Activated CD4-positive, alpha-beta T cell treated with anti-CD3 and anti-CD28 coated beads for 36 hours (primary cell): ENCODE results near the gene SNX2. TPM values are rescaled to one million over a fixed set of nuclear protein-coding genes. Genes with fewer than 3 reads are reported as not detected.
A peak's percentile ranks its signal among the peaks of the same experiment; 100 is the strongest.
"Not testable (repeated sequence)": the region's sequence is repeated elsewhere in the genome, so short reads cannot be mapped to it uniquely, and the experiment has no call there.

Experiments used
- ATAC-seq: fragments of 200-7000 bp; cut with Tn5 transposase; one replicate; pipeline ENCODE4 v1.10.0; 2021; ENCODE audit warnings: mild to moderate bottlenecking, moderate library complexity
- CTCF ChIA-PET: fragments of 350-600 bp; sonication (Branson Sonifier 250); formaldehyde crosslinking; loops from one replicate; lab custom pipeline; 2021; ENCODE audit warnings: antibody characterized with exemption; lab: Charles Lee
- POLR2A ChIA-PET: fragments of 350-600 bp; sonication (Branson Sonifier 250); formaldehyde crosslinking; loops from one replicate; lab custom pipeline; 2021; ENCODE audit warnings: antibody characterized with exemption, inconsistent platforms; lab: Charles Lee
- DNase-seq: peaks from one replicate; pipeline ENCODE4 v3.0.0-alpha.2; 2020
- H3K27ac Mint-ChIP-seq: one replicate; pipeline ENCODE4 v1.8.0; 2021; ENCODE audit warnings: mixed read lengths
- H3K27me3 Mint-ChIP-seq: one replicate; pipeline ENCODE4 v1.8.0; 2021; ENCODE audit warnings: mixed read lengths
- H3K36me3 Mint-ChIP-seq: one replicate; pipeline ENCODE4 v1.8.0; 2021; ENCODE audit warnings: low read depth, mixed read lengths
- H3K4me1 Mint-ChIP-seq: one replicate; pipeline ENCODE4 v1.8.0; 2021; ENCODE audit warnings: mixed read lengths
- H3K4me3 Mint-ChIP-seq: one replicate; pipeline ENCODE4 v1.8.0; 2021; ENCODE audit warnings: mild to moderate bottlenecking, moderate library complexity, mixed read lengths
- H3K9me3 Mint-ChIP-seq: one replicate; pipeline ENCODE4 v1.8.0; 2021; ENCODE audit warnings: low read depth, mixed read lengths
- intact Hi-C, 2 experiments: fragments of 100-400 bp; cut with DNase I in 1 of 2; cut with micrococcal nuclease in 1 of 2; formaldehyde crosslinking; loops; one replicate each; pipeline versions ENCODE4 v1.14.2 to v1.15.1; 2022 to 2024; cut with DNase I, micrococcal nuclease
- total RNA-seq, 2 experiments: library from RNA; stranded (reverse); gene quantifications; one replicate each; pipeline ENCODE4 v1.2.3, GENCODE V29; 2021

SNX2 gene
- total RNA-seq, 2 experiments from 2014 or later = 50.2 to 56.0 TPM

GRCh38 chr5:122844136-122844909, 69.4 kb downstream of the SNX2 start:
- ChIA-PET CTCF (no interaction called here), POLR2A (interaction anchor here (0.6 kb wide), 1 partner anchor 156 kb away, joined by 3 read pairs; no protein-coding TSS in a partner anchor)
- Mint-ChIP-seq H3K9me3 (no peaks in the 10 kb centered on the region), H3K27ac (peak overlapping the region; percentile 78), H3K4me3 (peak overlapping the region; percentile 78), H3K36me3 (no peaks in the 10 kb centered on the region), H3K4me1 (peaks cover 24% of the 10 kb centered on the region), H3K27me3 (peaks cover 5% of the 10 kb centered on the region)
- intact Hi-C loops = loop anchor here in 1 of 2 experiments (10.0 kb wide), 1 partner anchor 670 kb away; the partner anchor contains the start of gene CSNK1G3
- DNase-seq (peak; percentile 7), ATAC-seq (peak; percentile 33)

DNA sequence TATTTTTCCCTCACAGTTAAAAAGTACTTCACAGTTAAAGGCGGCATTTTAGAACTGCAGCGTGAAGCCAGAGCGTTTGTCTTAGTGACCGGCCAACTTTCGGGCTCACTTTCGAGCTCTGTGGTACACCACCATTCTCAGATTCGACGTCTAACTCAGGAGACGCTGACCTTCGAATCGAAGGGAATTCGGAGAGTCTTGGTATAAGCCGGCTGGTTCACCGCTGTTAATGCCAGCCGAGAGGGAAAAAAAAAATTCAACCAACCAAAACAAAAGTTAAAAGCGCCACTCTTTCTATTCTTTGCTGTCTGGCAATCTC, 70.0 kb downstream of the SNX2 start:
- H3K27ac Mint-ChIP-seq = peak overlapping the region; percentile 78

DNA sequence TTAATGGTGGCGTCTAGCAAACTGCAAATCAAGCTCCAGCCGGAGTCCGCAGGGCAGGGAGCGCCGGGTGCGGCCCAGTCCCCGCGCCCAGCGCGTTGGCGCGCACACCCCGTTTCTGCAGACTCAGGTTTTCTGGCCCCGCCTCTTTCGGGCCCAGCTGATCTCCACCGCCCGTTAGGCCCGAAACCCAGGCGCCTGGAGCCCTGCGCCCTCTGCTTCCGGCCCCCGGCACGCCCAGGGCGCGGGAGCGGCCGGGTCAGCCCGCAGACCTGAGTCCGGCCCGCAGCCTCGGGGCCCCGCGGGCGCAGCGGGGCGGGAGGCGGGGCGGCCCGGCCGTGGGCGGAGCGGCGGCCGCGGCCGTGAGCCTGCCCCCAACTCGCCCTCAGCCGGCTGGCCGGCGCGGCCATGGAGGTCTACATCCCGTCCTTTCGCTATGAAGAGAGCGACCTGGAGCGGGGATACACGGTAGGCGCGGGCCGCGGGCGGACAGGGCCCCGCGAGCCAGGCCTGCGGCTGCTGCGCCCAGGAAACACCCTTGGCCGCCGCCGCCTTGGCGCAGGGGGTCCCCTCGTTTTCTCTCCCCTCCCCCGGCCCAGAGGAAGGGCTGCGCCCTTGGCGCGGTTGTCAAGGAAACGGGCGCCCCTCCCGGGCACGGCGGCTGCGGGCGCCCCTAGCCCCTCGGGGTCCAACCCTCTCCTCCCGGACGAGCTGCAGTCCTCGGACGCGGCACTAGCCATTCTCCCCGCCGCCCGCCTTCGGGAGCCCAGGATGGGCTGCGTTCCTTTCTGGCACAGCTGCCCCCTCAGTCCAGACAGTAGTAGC, 70.6 kb downstream of the SNX2 start, which contains the start of gene SNX24:
TSS of gene SNX24 (plus strand) at position 385 of the 822 bp plus-strand sequence. CDS start at position 406, 21 bp downstream.
- ChIA-PET CTCF (no interaction called here), POLR2A (interaction anchor here (0.5 to 0.7 kb wide), 2 partner anchors 146 to 622 kb away, joined by 3 to 4 read pairs; no protein-coding TSS in a partner anchor)
- Mint-ChIP-seq H3K36me3 (no peaks in the 10 kb centered on the region), H3K4me1 (peaks cover 26% of the 10 kb centered on the region), H3K4me3 (peak within 1 kb of the TSS; percentile 78), H3K27ac (peak within 1 kb of the TSS; percentile 78), H3K27me3 (peaks cover 3% of the 10 kb centered on the region), H3K9me3 (no peaks in the 10 kb centered on the region)
- DNase-seq (peak; percentile 83), ATAC-seq (peak; percentile 88)
- intact Hi-C loops = loop anchor here in 1 of 2 experiments (1.0 to 10.0 kb wide), 2 partner anchors 70 to 669 kb away; partner anchors contain the start of genes CSNK1G3 and SNX2

More for the DNA sequence above, 70.0 kb downstream of the SNX2 start:
- DNase-seq (peak; percentile 9), ATAC-seq (peak; percentile 4)
- POLR2A ChIA-PET = interaction anchor here (0.7 kb wide), 1 partner anchor 622 kb away, joined by 4 read pairs; no protein-coding TSS in a partner anchor
- no peaks in the 10 kb centered on the region for H3K9me3 Mint-ChIP-seq
- CTCF ChIA-PET = no interaction called here
- H3K36me3 Mint-ChIP-seq = no peaks in the 10 kb centered on the region
- intact Hi-C loops = loop anchor here in 1 of 2 experiments (1.0 to 10.0 kb wide), 2 partner anchors 70 to 670 kb away; partner anchors contain the start of genes CSNK1G3 and SNX2
- H3K4me1 Mint-ChIP-seq = peaks cover 27% of the 10 kb centered on the region
- peak overlapping the region; percentile 78 for H3K4me3 Mint-ChIP-seq
- peaks cover 5% of the 10 kb centered on the region for H3K27me3 Mint-ChIP-seq

DNA sequence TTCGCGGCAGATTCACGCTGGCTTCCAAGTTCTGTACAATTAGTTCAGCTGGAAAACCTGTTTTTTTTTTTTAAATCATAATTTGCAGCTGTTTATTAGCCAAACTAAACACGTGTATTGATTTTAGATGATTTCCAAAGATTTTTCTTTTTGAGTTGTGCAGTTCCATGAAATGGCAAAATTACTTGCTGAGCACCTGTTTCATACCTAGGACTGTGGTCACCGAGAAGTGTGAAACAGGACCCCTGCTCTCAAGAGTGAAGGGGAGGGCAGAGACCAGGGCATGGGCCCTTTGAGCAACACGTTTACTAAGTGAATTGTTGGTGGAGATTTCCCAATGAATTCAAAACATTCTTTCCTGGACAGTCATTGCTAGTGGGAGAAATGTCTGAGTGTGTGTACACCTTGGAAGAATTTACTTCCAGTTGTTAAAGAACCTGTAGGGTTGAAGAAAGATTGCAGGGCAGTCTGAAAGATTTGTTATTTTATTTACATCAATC, 71.2 kb downstream of the SNX2 start:
- H3K27me3 Mint-ChIP-seq = peaks cover 3% of the 10 kb centered on the region
- POLR2A ChIA-PET = no interaction called here
- DNase-seq (no peak), ATAC-seq (no peak)
- H3K36me3 Mint-ChIP-seq = no peaks in the 10 kb centered on the region
- CTCF ChIA-PET = interaction anchor here (0.7 kb wide), 1 partner anchor 575 kb away, joined by 7 read pairs; no protein-coding TSS in a partner anchor
- intact Hi-C loops = loop anchor here in 1 of 2 experiments (10.0 kb wide), 1 partner anchor 669 kb away; the partner anchor contains the start of gene CSNK1G3
- H3K9me3 Mint-ChIP-seq = no peaks in the 10 kb centered on the region
- H3K27ac Mint-ChIP-seq = no peak overlapping the region
- H3K4me3 Mint-ChIP-seq = peak overlapping the region; percentile 59
- peaks cover 27% of the 10 kb centered on the region for H3K4me1 Mint-ChIP-seq

GRCh38 chr5:122847687-122848081, 72.8 kb downstream of the SNX2 start:
- intact Hi-C loops = loop anchor here in 1 of 2 experiments (10.0 kb wide), 1 partner anchor 667 kb away; the partner anchor contains the start of gene CSNK1G3
- Mint-ChIP-seq H3K9me3 (no peaks in the 10 kb centered on the region), H3K27me3 (no peaks in the 10 kb centered on the region), H3K4me3 (no peak overlapping the region), H3K4me1 (peaks cover 27% of the 10 kb centered on the region), H3K36me3 (no peaks in the 10 kb centered on the region), H3K27ac (no peak overlapping the region)
- CTCF ChIA-PET = interaction anchor here (0.5 kb wide), 1 partner anchor 88 kb away, joined by 3 read pairs; no protein-coding TSS in a partner anchor
- POLR2A ChIA-PET = no interaction called here
- ATAC-seq (no peak), DNase-seq (no peak)

DNA sequence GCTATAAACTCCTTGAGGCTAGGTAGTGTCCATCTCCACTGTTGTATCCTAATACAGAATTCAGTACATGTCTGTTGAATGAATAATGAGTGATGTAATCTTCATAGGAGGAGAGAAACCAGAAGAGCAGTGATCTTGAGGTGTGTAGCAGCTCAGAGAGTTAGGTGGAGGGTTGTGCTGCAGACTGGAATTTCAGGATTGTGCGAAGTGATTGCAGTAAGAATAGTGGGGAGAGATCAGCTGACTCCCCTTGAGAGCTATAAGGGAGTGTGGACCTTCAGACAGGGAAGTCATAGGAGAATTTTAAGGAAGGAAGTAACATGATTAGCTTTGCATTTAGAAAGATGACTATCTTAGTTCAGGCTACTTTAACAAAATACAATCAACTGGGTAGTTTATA, 74.9 kb downstream of the SNX2 start:
- Mint-ChIP-seq H3K36me3 (no peaks in the 10 kb centered on the region), H3K4me3 (no peak overlapping the region), H3K27ac (no peak overlapping the region), H3K4me1 (peaks cover 15% of the 10 kb centered on the region), H3K9me3 (no peaks in the 10 kb centered on the region), H3K27me3 (no peaks in the 10 kb centered on the region)
- ATAC-seq (no peak), DNase-seq (no peak)
- POLR2A ChIA-PET = interaction anchor here (0.6 kb wide), 1 partner anchor 775 kb away, joined by 3 read pairs; no protein-coding TSS in a partner anchor
- intact Hi-C loops = loop anchor here in 1 of 2 experiments (10.0 kb wide), 1 partner anchor 665 kb away; the partner anchor contains the start of gene CSNK1G3
- CTCF ChIA-PET = no interaction called here

- CTCF ChIA-PET, DNase-seq, ATAC-seq, H3K4me3 Mint-ChIP-seq, H3K4me1 Mint-ChIP-seq, H3K27ac Mint-ChIP-seq, H3K9me3 Mint-ChIP-seq, H3K36me3 Mint-ChIP-seq, intact Hi-C loops, POLR2A ChIA-PET, H3K27me3 Mint-ChIP-seq: not testable (repeated sequence)
Observed at GRCh38 chr5:122857538-122857937, 82.7 kb downstream of the SNX2 start.

GRCh38 chr5:122858451-122858850, 83.6 kb downstream of the SNX2 start:
- Mint-ChIP-seq H3K36me3 (peaks cover 3% of the 10 kb centered on the region), H3K4me3 (no peak overlapping the region), H3K27me3 (no peaks in the 10 kb centered on the region), H3K9me3 (peaks cover 3% of the 10 kb centered on the region), H3K27ac (no peak overlapping the region), H3K4me1 (peaks cover 2% of the 10 kb centered on the region)
- POLR2A ChIA-PET = no interaction called here
- intact Hi-C loops = no loop called here
- DNase-seq = no peak
- no peak for ATAC-seq
- CTCF ChIA-PET = no interaction called here

DNA sequence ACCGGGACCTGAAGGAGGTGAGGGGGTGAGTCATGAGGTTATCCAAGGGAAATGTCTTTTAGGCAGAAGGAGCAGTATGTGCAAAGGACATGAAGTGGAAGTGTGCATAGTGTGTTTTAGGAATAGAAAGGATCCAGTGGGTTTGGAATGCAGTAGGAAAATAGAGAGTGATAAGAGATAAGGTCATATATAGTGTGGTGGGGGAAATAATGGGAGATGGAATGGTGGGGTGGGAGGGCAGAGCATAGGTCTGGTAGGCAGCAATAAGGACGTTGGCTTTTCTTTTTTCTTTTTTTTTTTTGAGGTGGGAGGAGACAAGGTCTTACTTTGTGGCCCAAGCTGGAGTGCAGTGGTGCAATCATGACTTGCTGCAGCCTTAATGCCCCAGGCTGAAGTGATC, 88.4 kb downstream of the SNX2 start:
- intact Hi-C loops = no loop called here

GRCh38 chr5:122863721-122864120, 88.8 kb downstream of the SNX2 start:
- no peaks in the 10 kb centered on the region for H3K27me3 Mint-ChIP-seq
- H3K4me1 Mint-ChIP-seq = peaks cover 16% of the 10 kb centered on the region
- no peak overlapping the region for H3K4me3 Mint-ChIP-seq
- H3K27ac Mint-ChIP-seq = peak overlapping the region; percentile 34
- ChIA-PET POLR2A (no interaction called here), CTCF (no interaction called here)
- DNase-seq (no peak), ATAC-seq (no peak)
- H3K9me3 Mint-ChIP-seq = no peaks in the 10 kb centered on the region
- H3K36me3 Mint-ChIP-seq = no peaks in the 10 kb centered on the region
- intact Hi-C loops = no loop called here

More for the DNA sequence above, 88.4 kb downstream of the SNX2 start:
- Mint-ChIP-seq H3K9me3 (no peaks in the 10 kb centered on the region), H3K27me3 (no peaks in the 10 kb centered on the region), H3K4me1 (peaks cover 16% of the 10 kb centered on the region), H3K27ac (no peak overlapping the region), H3K36me3 (no peaks in the 10 kb centered on the region), H3K4me3 (no peak overlapping the region)
- CTCF ChIA-PET = no interaction called here
- ATAC-seq (no peak), DNase-seq (no peak)
- POLR2A ChIA-PET = no interaction called here

DNA sequence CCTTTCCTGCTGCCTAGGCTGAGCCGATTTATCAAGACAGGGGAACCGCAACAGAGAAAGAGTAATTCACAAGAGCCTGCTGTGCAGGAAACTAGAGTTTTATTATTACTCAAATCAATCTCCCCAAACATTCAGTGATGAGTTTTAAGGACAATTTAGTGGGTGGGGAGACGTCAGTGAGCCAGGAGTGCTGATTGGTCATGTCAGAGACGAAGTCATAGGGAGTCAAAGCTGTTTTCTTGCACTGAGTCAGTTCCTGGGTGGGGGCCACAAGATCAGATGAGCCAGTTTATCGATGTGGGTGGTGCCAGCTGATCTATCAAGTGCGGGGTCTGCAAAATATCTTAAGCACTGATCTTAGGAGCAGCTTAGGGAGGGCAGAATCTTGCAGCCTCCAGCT, 89.5 kb downstream of the SNX2 start:
- ChIA-PET CTCF (no interaction called here), POLR2A (no interaction called here)
- Mint-ChIP-seq H3K36me3 (no peaks in the 10 kb centered on the region), H3K9me3 (no peaks in the 10 kb centered on the region), H3K27me3 (no peaks in the 10 kb centered on the region), H3K4me3 (no peak overlapping the region), H3K4me1 (peaks cover 16% of the 10 kb centered on the region), H3K27ac (peak overlapping the region; percentile 68)
- peak; percentile 93 for ATAC-seq
- intact Hi-C loops = no loop called here
- peak; percentile 60 for DNase-seq
